Central memory CD4-positive, alpha-beta T cell (primary cell): Measurements from ENCODE around the gene PRF1.

Source experiments
- DNase-seq: peaks from one replicate; pipeline ENCODE4 v3.0.0; 2022

The PRF1 gene

DNA sequence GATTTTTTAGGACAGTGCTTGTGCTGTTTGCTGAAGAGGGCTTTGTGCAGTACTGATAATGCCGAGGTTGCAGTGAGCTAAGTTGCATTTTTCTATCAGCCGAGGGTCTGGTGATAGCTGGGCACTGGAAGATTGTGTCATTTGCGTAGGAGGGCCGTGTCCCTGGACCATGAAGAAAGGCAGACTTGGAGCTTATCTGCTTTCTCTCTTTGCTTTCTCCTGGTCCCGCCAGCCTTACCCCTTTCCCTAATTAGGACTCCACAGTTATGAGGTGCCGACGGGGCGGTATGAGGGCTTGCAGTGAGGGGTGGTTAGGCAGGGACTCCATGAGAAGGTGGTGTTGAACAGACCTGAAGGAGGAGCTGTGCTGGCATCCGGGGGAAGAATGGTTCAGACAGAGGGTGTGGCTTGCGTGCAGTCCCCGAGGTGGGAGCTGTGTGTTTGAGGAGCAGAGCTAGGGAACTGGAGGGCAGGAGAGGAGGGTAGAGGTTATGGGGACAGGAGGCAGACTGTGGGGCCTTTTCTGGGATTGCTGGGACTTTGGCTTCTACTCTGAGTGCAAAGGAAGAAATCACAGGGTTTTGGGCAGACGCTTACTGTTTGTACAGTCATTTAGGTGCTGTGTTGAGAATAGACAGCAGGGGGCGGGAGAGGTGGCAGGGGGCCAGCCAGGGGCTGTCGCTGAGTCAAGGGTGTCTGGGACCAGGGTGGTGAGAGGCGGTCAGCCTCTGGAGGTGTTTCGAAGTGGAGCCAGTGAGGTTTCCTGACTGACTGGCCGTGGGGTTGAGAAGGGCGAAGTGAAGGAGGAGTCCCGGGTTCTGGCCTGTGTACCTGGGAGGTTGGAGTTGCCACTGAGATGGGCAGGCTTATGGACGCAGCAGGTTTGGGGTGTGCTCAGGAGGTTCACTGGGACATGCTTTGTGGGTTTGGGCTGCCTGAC is 43.4 kb downstream of the PRF1 start:
- peak; percentile 42 for DNase-seq

- DNase-seq, result no peak
These were observed 44.2 kb downstream of the PRF1 start for GRCh38 chr10:70558295-70558694.

DNA sequence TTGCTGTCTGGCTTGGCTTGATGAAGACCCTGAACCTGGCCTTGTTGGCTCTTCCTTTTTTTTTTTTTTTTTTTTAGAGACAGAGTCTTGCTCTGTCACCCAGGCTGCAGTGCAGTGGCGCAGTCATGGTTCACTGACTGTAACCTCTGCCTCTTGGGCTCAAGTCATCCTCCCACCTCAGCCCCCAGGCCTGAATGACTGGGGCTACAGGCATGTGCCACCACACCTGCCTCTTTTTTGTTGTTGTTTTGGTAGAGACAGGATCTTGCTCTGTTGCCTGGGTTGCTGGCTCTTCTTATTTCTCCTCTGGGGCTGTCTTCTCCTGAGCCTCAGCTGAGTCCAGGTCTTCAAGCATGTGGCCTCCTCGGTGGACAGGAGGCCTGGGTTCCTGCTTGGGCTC is 44.7 kb downstream of the PRF1 start:
- DNase-seq, result no peak

DNA sequence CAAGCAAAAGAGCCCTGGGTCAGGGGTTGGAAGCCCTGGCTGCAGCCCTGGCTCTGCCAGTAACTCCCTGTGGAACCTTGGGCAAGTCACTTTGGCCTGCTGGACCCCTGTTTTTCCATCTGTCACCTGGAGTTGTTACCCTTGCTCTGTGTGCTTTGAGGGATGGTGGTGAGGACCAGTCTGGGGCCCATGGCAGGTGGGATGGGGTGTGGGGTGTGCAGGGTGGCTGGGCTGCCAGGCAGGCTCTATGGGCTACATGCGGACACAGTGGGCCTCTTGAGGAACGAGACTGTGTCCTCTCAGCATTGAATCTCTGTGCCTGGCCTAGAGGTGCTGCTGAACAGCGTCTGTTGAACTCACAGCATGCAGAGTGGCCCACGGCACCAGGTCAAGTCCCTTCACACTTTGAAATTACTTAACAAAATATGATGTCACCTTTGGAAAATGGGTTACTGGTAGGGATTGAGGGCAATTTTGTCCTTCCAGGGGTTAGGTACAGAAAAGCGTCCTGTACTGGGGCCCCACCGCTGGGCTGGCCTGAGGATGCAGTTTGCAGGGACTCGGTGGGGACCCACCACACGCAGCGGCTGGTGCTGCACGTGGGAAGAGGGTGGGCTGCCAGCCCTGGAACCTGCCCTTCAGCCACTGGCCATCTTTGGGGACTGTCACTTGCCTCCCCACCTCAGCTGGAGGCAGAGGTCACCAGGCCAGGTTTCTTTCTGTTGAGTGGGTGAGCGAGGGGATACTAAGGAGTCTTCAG is 45.3 kb downstream of the PRF1 start:
- DNase-seq, result no peak

GRCh38 chr10:70555371-70555770 is 47.2 kb downstream of the PRF1 start:
- no peak for DNase-seq

DNA sequence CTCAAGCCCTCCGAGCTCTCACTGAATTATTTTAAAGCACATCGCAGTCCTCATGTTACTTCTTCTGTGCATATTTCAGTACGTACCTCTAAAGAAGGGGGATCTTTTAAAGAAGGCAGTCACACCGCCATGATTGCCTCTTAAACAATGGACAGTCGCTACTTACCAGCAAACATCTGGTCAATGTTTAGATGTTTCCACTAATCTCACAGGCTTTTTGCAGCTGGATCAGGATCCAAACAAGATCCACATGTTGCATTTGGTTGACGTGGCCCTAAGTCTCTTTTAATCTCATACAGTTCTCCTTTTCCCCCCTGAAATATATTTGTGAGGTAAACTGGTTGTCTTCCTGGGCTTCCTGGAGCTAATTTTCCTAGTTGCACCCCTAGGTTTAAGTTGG is 50.0 kb downstream of the PRF1 start:
- DNase-seq, result no peak

GRCh38 chr10:70551971-70552422 is 50.5 kb downstream of the PRF1 start:
- DNase-seq, result no peak

DNA sequence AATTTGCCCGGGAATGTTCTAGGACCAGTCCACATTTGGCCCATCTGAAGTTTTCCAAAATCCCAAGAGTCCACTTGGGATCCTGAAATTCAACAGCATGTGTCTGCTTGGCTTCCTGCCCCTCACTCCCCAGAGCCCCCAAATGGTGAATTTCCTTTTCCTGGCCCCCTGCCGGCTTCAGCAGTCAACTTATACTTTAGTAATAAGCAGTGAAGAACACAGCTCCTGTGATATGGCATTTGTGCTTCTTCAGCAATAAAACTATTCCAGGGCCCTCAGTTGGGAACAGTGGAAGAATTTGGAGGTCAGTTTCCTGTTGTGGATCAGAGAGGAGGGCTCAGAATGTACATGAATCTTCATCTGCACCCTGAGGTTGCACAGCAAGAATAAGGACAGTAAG is 51.1 kb downstream of the PRF1 start:
- no peak for DNase-seq

- no peak for DNase-seq
These were observed 52.1 kb downstream of the PRF1 start for GRCh38 chr10:70550459-70550858.

GRCh38 chr10:70549962-70550458 is 52.5 kb downstream of the PRF1 start:
- peak; percentile 58 for DNase-seq

DNA sequence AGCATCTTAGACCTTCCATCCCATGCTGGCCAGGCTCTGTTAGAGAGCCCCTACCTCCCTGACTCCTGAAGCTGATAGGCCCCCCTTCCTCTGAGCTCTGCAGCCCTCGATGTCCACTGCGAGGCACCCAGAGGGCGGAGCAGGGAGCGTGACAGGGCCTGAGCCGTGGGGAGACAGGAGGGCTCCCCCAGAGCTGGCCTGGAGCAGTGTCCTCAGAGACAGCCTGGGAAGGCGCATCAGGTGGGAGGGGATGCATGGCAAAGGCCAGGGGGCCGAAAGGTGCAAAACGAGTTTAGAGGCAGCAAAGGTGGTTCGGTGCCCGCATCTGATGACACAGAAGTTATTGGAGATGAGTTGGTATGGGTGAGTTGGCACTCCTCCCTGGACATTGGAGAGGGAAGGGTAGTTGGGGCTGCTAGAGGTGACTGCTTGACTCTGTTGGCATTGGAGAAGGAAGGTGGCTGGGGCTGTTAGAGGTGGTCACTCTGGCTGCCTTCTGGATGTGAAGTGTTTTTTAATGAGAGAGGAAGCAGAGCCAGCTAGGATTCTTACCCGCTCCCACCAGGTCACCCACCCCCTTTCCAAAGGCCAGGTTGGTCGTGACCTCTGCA is 53.1 kb downstream of the PRF1 start:
- no peak for DNase-seq
